Activated naive CD8-positive, alpha-beta T cell treated with anti-CD3 and anti-CD28 coated beads, Interleukin-2, amount 50 U/mL, for 24 hours (primary cell): ENCODE results near the gene OR5AS1.
"Not testable (repeated sequence)": the region's sequence is repeated elsewhere in the genome, so short reads cannot be mapped to it uniquely, and the experiment has no call there.

ENCODE experiments used
- ATAC-seq: fragments of 150-1000 bp; cut with Tn5 transposase; one replicate; pipeline ENCODE4 v1.10.0; 2021
- DNase-seq: peaks from one replicate; pipeline ENCODE4 v3.0.0; 2021
- H3K27ac Mint-ChIP-seq: one replicate; pipeline ENCODE4 v1.8.0; 2021; ENCODE audit warnings: mild to moderate bottlenecking, mixed read lengths
- H3K27me3 Mint-ChIP-seq: one replicate; pipeline ENCODE4 v1.8.0; 2021; ENCODE audit warnings: mixed read lengths
- H3K36me3 Mint-ChIP-seq: one replicate; pipeline ENCODE4 v1.8.0; 2021; ENCODE audit warnings: low read depth, mixed read lengths
- H3K4me1 Mint-ChIP-seq: one replicate; pipeline ENCODE4 v1.8.0; 2021; ENCODE audit warnings: mixed read lengths
- H3K4me3 Mint-ChIP-seq: one replicate; pipeline ENCODE4 v1.8.0; 2021; ENCODE audit warnings: mild to moderate bottlenecking, moderate library complexity, mixed read lengths
- H3K9me3 Mint-ChIP-seq: one replicate; pipeline ENCODE4 v1.8.0; 2021; ENCODE audit warnings: mixed read lengths

OR5AS1 gene

DNA sequence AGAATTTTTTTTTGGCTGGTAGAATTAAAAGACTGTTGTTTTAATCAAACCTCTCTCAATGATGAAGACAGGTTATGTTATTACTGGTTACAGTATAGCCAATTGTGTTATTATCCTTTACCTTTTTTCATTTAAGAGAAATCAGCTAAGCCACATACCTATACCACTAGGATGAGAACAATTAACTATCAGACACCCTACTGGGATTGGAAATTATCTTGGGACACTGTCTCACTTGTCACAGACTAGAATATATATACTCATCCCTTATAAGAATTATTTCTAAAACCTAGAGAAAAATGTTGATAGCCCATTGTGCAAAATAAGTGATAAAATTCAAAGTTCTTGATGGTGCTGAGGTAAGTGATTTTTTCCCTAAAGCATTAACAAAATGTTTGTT lies at the start of gene OR5AS1:
Gene OR5AS1, plus strand, starts transcription at position 301 of the 400 bp plus-strand sequence. CDS start 2,765 bp downstream, outside the sequence.
- Mint-ChIP-seq H3K9me3 (peaks cover 10% of the 10 kb centered on the region), H3K36me3 (no peaks in the 10 kb centered on the region), H3K4me1 (no peaks in the 10 kb centered on the region), H3K4me3 (no peak within 1 kb of the TSS), H3K27me3 (no peaks in the 10 kb centered on the region), H3K27ac (no peak within 1 kb of the TSS)
- ATAC-seq (no peak), DNase-seq (no peak)

DNA sequence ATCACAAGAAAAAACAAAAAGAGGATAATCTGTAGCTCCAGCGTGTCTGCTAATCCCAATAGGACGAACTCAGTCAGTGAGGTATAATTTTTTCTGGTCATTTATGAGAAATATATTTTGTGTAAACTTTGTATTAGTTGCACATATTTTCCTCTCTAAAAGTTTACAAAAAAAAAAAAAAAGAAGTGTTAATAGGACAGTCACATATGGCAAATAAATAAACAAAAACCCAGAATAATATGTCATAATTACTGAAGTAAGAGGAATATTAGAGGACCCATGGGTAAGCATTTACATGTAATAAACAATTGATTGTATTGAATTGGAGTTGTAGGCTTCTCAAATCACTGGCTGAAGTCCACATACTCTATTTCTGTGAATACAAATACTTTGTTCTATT lies 32.9 kb upstream of the OR5AS1 start, which contains the start of gene OR5F1:
Gene OR5F1, minus strand, starts transcription at position 101 of the 400 bp plus-strand sequence. Its CDS starts 0 bp downstream, at position 101.
- H3K4me3 Mint-ChIP-seq, result no peak within 1 kb of the TSS
- H3K36me3 Mint-ChIP-seq, result no peaks in the 10 kb centered on the region
- ATAC-seq (no peak), DNase-seq (no peak)
- peaks cover 17% of the 10 kb centered on the region for H3K9me3 Mint-ChIP-seq
- H3K27me3 Mint-ChIP-seq, result no peaks in the 10 kb centered on the region
- H3K27ac Mint-ChIP-seq, result no peak within 1 kb of the TSS
- no peaks in the 10 kb centered on the region for H3K4me1 Mint-ChIP-seq

DNA sequence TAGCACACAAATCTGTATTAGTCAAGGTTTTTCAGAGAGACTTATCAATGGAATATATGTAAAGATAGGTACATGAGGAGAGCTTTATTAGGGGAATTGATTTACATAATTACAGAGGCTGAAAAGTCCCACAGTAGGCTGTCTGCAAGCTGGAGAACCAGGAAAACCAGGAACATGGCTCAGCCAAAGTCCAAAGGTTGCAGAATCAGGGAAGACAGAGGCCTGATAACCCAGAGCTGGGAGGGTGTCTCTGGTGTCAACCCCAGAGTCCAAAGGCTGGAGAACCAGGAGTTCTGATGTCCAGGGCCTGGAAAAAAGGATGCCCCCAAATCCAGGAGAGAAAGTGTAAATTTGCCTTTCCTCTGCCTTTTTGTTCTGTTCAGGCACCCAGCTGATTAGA lies 16.7 kb upstream of the OR5AS1 start:
- ATAC-seq, result no peak
- H3K36me3 Mint-ChIP-seq, result no peaks in the 10 kb centered on the region

DNA sequence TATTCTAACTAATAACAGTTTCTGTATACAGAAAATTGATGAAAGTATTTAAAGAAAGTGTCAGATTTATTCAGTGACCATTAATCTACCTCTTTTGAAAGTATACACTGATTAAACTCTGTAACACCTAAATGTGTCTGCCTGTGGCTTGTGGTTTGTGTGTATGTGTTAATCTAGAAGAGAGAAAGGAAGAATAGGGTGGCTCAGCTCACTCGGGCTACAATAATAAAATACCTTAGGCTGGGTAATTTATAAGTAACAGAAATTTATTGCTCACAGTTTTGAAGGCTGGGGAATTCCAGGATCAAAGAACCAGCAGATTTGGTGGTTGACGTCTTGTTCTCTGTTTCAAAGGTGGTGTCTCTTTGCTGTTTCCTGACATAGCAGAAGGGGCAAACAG lies 13.6 kb upstream of the OR5AS1 start:
- ATAC-seq (no peak), DNase-seq (no peak)
- peaks cover 18% of the 10 kb centered on the region for H3K9me3 Mint-ChIP-seq
- no peak overlapping the region for H3K4me3 Mint-ChIP-seq
- H3K4me1 Mint-ChIP-seq, result no peaks in the 10 kb centered on the region
- H3K27ac Mint-ChIP-seq, result no peak overlapping the region
- H3K27me3 Mint-ChIP-seq, result no peaks in the 10 kb centered on the region
- no peaks in the 10 kb centered on the region for H3K36me3 Mint-ChIP-seq

More for the DNA sequence above, 16.7 kb upstream of the OR5AS1 start:
- Mint-ChIP-seq H3K4me1 (no peaks in the 10 kb centered on the region), H3K9me3 (peaks cover 19% of the 10 kb centered on the region), H3K4me3 (no peak overlapping the region), H3K27me3 (no peaks in the 10 kb centered on the region), H3K27ac (no peak overlapping the region)
- DNase-seq, result no peak

DNA sequence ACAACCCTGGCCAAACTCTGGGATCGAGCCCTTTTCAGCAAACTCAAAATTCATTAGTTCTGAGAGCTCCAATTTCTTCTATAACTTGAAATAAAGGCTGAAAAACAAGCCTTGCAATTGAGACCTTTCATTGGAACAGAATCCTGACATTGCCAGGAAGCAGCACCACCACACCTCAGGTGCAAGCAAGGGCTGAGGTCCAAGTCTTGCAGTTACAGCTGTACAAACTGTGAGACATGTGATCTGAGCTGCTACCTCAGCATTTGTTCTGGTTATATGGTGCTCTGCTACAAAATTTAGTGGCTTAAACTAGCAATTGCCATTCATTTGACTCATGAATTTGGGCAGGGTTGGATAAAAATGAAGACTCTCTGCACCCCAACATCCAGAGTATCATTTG lies 18.1 kb downstream of the OR5AS1 start:
- Mint-ChIP-seq H3K27me3 (no peaks in the 10 kb centered on the region), H3K27ac (no peak overlapping the region), H3K4me1 (no peaks in the 10 kb centered on the region), H3K4me3 (no peak overlapping the region), H3K9me3 (peaks cover 13% of the 10 kb centered on the region), H3K36me3 (no peaks in the 10 kb centered on the region)
- no peak for ATAC-seq
- no peak for DNase-seq

DNA sequence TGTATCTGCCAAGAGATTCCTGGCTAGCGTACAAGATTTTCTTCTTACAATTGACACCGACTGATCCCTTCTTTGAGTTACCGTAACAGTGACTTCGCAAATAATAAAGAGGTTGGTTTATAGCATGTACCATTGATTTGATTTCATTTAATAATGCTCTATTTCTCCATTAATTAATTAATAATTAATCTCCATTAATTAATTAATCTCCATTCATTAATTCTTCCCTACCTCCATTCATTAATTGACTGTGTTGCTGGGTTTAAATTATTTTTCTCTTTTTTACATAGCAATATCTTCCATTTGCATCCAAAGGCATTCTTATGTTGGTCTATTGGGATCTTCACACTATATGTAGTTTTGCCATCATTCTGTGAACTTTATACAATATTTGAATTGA lies 21.0 kb downstream of the OR5AS1 start:
- Mint-ChIP-seq H3K9me3 (peaks cover 13% of the 10 kb centered on the region), H3K4me3 (no peak overlapping the region), H3K4me1 (no peaks in the 10 kb centered on the region), H3K27me3 (no peaks in the 10 kb centered on the region), H3K27ac (no peak overlapping the region), H3K36me3 (no peaks in the 10 kb centered on the region)
- ATAC-seq, result no peak
- no peak for DNase-seq

DNA sequence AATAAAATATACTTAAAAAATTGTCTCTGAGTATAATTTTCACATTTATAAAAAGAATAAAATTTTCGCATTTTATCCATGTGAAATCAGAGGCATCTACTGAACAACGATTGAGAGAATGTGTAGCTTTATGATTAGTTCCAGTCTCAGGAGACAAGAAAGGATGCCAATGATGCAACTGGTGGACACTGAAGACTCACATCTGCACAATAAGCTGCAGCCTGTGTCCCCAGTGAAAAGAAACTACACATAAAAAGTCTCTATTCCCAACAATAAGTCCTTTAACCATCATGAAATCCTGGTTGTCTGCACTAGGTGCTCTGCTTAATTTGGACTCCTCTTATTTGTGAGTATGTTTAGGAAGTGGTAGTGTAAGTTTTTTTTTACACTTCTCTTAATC lies 22.0 kb downstream of the OR5AS1 start:
- Mint-ChIP-seq H3K4me1 (no peaks in the 10 kb centered on the region), H3K27me3 (no peaks in the 10 kb centered on the region), H3K36me3 (no peaks in the 10 kb centered on the region), H3K4me3 (no peak overlapping the region), H3K27ac (no peak overlapping the region), H3K9me3 (peaks cover 10% of the 10 kb centered on the region)
- DNase-seq, result no peak
- ATAC-seq, result no peak

DNA sequence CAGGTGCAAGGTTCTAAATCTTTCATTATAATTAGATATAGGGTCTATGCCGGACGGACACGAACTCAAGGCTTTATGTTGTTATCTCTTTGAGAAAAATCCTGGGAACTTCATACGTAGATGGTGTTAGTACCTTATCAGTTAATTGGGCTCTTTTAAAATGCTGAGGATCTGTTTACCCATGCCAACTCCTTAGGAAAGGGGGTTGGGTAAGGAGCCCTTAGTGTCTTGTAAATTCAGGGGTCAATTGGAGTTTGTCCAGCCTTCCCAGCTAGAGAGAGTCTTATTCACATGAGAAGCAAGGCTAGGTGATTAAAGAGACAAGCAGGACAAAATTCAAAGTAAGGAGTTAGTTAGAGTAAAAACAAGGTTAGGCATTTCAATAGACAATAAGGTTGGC lies 28.9 kb downstream of the OR5AS1 start:
- H3K27me3 Mint-ChIP-seq, H3K36me3 Mint-ChIP-seq, DNase-seq, H3K4me3 Mint-ChIP-seq, ATAC-seq, H3K27ac Mint-ChIP-seq, H3K4me1 Mint-ChIP-seq: not testable (repeated sequence)
- peaks cover 15% of the 10 kb centered on the region for H3K9me3 Mint-ChIP-seq

DNA sequence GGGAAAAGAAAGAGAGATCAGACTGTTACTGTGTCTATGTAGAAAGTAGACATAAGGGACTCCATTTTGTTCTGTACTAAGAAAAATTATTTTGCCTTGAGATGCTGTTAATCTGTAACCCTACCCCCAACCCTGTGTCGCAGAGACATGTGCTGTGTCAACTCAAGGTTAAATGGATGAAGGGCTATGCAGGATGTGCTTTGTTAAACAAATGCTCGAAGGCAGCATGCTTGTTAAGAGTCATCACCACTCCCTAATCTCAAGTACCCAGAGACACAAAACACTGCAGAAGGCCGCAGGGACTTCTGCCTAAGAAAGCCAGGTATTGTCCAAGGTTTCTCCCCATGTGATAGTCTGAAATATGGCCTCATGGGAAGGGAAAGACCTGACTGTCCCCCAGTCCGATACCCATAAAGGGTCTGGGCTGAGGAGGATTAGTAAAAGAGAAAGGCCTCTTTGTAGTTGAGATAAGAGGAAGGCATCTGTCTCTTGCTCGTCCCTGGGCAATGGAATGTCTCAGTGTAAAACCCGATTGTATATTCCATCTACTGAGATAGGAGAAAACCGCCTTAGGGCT lies 30.3 kb downstream of the OR5AS1 start:
- H3K27ac Mint-ChIP-seq, ATAC-seq, H3K4me3 Mint-ChIP-seq, H3K27me3 Mint-ChIP-seq, H3K36me3 Mint-ChIP-seq, DNase-seq, H3K4me1 Mint-ChIP-seq, H3K9me3 Mint-ChIP-seq: not testable (repeated sequence)

DNA sequence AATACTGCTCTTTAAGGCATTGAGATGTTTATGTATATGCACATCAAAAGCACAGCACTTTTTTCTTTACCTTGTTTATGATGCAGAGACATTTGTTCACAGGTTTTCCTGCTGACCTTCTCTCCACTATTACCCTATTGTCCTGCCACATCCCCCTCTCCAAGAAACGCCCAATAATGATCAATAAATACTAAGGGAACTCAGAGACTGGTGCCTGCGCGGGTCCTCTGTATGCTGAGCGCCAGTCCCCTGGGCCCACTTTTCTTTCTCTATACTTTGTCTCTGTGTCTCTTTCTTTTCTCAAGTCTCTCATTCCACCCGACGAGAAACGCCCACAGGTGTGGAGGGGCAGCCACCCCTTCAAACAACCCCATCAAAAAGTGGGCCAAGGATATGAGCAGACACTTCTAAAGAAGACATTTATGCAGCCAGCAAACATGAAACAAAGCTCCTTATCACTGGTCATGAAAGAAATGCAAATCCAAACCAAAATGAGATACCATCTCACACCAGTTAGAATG lies 30.9 kb downstream of the OR5AS1 start:
- not testable (repeated sequence) for H3K36me3 Mint-ChIP-seq, H3K4me1 Mint-ChIP-seq, H3K4me3 Mint-ChIP-seq, DNase-seq, ATAC-seq, H3K27ac Mint-ChIP-seq, H3K9me3 Mint-ChIP-seq, H3K27me3 Mint-ChIP-seq

DNA sequence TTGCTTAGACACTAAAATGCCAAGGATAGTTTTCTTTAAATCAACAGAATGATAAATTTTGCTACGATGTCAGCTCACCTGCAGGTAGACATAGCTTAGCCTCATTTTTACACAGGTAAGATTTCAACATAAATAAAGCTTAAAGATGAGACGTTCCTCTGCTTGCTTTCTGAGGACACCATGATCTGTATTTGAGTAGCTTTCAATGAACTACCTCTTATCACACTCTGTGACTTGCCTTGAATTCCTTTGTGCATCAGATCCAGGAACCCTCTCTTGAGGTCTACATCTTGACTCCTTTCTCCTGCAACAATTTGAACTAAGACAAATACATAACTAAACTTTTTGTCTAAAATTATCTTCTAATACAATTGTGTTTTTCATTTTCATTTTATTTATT lies 39.5 kb downstream of the OR5AS1 start:
- H3K36me3 Mint-ChIP-seq, result no peaks in the 10 kb centered on the region
- DNase-seq (no peak), ATAC-seq (no peak)
- H3K27me3 Mint-ChIP-seq, result no peaks in the 10 kb centered on the region
- H3K9me3 Mint-ChIP-seq, result peaks cover 21% of the 10 kb centered on the region
- H3K4me3 Mint-ChIP-seq, result no peak overlapping the region
- no peaks in the 10 kb centered on the region for H3K4me1 Mint-ChIP-seq
- no peak overlapping the region for H3K27ac Mint-ChIP-seq
